Stimulated activated effector memory CD8-positive, alpha-beta T cell treated with anti-CD3 and anti-CD28 coated beads, Interleukin-12 subunit alpha, Interleukin-12 subunit beta, amount 100 ng/mL, for 72 hours (primary cell): ENCODE data around the gene ADCYAP1R1.
A peak's percentile ranks its signal among the peaks of the same experiment; 100 is the strongest.

Source experiments
- ATAC-seq: fragments of 150-1000 bp; cut with Tn5 transposase; 2 replicates; pipeline ENCODE4 v1.10.0; 2021
- DNase-seq, 2 donors: peaks; one replicate each; pipeline ENCODE4 v3.0.0; 2021 to 2022; ENCODE audit warnings: low spot score in 2 of 2
- H3K27ac Mint-ChIP-seq: one replicate; pipeline ENCODE4 v1.8.0; 2022; ENCODE audit warnings: mild to moderate bottlenecking, mixed read lengths
- H3K36me3 Mint-ChIP-seq: one replicate; pipeline ENCODE4 v1.8.0; 2022; ENCODE audit warnings: mild to moderate bottlenecking, mixed read lengths
- H3K4me1 Mint-ChIP-seq: one replicate; pipeline ENCODE4 v1.8.0; 2022; ENCODE audit warnings: mixed read lengths
- H3K4me3 Mint-ChIP-seq: one replicate; pipeline ENCODE4 v1.8.0; 2022; ENCODE audit warnings: mild to moderate bottlenecking, mixed read lengths
- H3K9me3 Mint-ChIP-seq: one replicate; pipeline ENCODE4 v1.8.0; 2022; ENCODE audit warnings: mixed read lengths

ADCYAP1R1 gene

DNA sequence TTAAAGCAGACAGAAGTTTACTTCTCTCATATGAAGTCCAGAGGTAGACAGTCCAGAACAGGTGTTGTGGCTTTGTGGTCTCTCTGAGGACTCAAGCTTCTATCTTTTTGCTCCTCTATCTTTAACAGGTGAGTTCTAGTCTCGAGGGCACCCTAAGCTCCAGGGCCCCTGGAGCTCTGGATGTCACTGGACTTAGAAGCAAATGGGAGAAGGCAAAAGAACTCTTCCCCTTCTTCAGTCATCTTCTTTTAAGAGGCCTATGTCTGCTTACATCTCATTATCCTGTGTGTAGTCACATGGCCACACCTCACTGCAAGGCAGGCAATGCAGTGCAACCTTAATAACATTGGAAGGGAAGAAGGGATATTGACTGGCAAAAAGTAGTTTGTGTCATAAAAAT is 61.6 kb downstream of the ADCYAP1R1 start:
- Mint-ChIP-seq H3K36me3 (no peaks in the 10 kb centered on the region), H3K4me1 (no peaks in the 10 kb centered on the region), H3K27ac (no peak overlapping the region), H3K9me3 (no peaks in the 10 kb centered on the region), H3K4me3 (no peak overlapping the region)
- ATAC-seq (no peak), DNase-seq (no peak)

DNA sequence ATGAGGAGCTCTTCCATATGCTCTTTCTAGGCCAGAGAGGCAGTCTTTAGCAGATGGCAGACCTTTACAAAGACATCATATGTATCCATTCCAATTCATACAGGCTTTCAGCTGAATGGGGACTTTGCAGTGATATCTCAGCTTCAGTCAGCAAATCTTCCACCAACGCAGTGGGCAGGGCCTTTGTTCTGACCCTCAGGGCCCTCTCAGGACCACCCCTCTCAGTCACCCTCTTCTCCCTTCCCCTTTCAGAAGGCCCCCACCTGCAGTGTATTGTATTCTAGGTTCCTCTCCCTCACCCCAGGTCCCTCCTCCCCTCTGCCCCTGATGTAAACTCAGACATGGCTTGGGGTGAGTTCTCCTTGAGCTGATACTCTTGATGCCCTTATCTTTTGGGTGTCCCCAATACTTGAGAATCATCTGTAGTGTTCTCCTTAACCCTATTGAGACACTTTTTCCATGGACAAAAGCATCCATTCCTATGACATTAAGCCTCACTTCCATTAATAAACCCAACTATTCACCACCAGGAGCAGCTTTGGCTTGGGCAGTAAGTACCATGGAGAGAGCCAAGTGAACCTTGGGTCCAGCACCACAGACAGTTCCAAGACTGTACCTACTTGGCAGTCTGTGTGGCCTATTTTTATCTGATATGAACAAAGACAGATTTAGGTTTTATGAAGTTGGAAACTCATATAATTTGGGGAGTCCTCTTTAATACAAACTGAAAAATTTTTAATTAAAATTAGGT is 62.7 kb downstream of the ADCYAP1R1 start:
- no peak overlapping the region for H3K27ac Mint-ChIP-seq
- no peaks in the 10 kb centered on the region for H3K4me1 Mint-ChIP-seq
- H3K4me3 Mint-ChIP-seq, result no peak overlapping the region
- H3K36me3 Mint-ChIP-seq, result no peaks in the 10 kb centered on the region
- no peak for ATAC-seq
- no peak for DNase-seq
- H3K9me3 Mint-ChIP-seq, result no peaks in the 10 kb centered on the region

DNA sequence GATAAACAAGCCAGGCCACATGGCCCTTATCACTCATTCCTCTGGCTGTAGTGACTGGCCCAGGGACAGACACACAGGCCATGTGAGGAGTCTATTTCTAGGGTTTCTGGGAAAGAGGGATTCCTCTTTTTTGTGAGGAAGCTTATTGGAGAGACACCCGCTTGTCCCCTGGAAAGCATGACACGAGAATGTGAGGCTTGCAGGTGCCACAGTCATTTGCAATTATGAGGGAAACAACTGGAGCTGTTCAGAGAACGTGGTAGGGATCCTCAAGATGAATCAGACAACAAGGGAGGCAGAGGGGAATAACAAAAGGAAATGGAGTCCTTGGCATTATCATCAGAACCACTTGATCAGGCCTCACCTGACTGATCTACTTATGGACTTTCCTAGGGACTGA is 64.5 kb downstream of the ADCYAP1R1 start:
- no peaks in the 10 kb centered on the region for H3K4me1 Mint-ChIP-seq
- no peaks in the 10 kb centered on the region for H3K9me3 Mint-ChIP-seq
- no peaks in the 10 kb centered on the region for H3K36me3 Mint-ChIP-seq
- no peak overlapping the region for H3K27ac Mint-ChIP-seq
- H3K4me3 Mint-ChIP-seq, result no peak overlapping the region
- ATAC-seq (no peak), DNase-seq (no peak)

- no peak overlapping the region for H3K27ac Mint-ChIP-seq
- no peaks in the 10 kb centered on the region for H3K9me3 Mint-ChIP-seq
- H3K4me1 Mint-ChIP-seq, result no peaks in the 10 kb centered on the region
- no peaks in the 10 kb centered on the region for H3K36me3 Mint-ChIP-seq
- no peak overlapping the region for H3K4me3 Mint-ChIP-seq
- DNase-seq, result peak in 1 of 2 donors; percentile 25
- ATAC-seq, result no peak
Measured at GRCh38 chr7:31119249-31119648, 67.1 kb downstream of the ADCYAP1R1 start.

DNA sequence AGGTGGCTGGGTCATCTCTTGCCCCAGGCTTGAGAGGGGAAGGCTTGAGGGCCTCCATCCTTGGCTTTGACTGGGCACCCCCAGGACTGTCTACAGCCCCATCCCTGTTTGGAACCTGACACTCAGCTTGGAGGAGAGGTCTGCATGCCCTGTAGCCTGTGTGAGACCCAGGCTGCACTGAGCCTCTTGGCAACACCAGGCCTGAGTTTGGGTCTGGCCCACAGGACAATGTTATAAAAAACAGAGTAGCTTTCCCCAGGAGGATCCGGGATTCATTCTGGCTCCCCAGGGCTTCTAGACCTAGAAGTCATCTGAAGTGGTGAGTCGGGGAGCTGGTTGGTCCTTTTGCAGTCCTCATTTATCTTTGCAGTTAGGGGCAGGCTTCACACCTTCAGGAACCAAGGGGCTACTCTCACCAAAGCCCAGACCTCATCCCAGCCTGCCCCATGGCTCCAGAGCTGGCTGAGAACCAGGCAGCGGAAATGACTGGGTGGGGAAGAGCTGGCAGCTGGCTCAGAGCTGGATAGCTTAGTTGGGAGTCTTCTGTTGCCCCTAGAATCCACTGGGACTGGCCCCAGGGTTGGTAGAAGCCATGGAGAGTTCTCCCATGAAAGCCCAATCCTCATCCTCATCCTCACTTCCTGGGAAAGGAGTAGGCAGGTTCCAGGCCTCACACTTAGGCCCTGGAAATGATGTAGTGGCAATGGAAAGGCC is 68.8 kb downstream of the ADCYAP1R1 start:
- DNase-seq (no peak), ATAC-seq (peak; percentile 50)
- no peaks in the 10 kb centered on the region for H3K4me1 Mint-ChIP-seq
- no peak overlapping the region for H3K4me3 Mint-ChIP-seq
- no peaks in the 10 kb centered on the region for H3K9me3 Mint-ChIP-seq
- no peak overlapping the region for H3K27ac Mint-ChIP-seq
- no peaks in the 10 kb centered on the region for H3K36me3 Mint-ChIP-seq

- ATAC-seq, result no peak
- Mint-ChIP-seq H3K36me3 (no peaks in the 10 kb centered on the region), H3K9me3 (no peaks in the 10 kb centered on the region), H3K4me3 (no peak overlapping the region), H3K27ac (no peak overlapping the region), H3K4me1 (no peaks in the 10 kb centered on the region)
- DNase-seq, result no peak
Measured at GRCh38 chr7:31121601-31122000, 69.5 kb downstream of the ADCYAP1R1 start.

DNA sequence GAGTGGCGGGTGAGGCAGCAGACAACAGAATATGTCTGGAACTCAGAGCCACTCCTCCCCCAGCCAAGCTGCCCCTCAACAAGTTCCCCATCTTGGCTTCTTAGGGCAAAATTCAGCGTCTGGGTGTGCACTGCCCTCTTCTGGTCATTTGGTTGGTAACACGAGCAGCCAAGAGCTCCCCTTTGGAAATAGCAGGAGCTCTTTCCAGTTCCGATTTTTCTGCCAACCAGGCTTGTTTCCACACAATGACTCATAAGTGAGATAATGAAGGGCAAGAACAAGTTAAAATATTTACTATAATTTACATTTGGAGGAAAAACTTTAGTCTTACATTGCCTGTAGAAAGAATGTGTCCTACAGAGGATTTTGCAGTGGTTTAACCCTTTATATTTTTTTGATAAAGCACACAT is 70.5 kb downstream of the ADCYAP1R1 start:
- H3K4me1 Mint-ChIP-seq, result no peaks in the 10 kb centered on the region
- ATAC-seq (no peak), DNase-seq (no peak)
- no peak overlapping the region for H3K27ac Mint-ChIP-seq
- no peaks in the 10 kb centered on the region for H3K9me3 Mint-ChIP-seq
- H3K4me3 Mint-ChIP-seq, result no peak overlapping the region
- H3K36me3 Mint-ChIP-seq, result no peaks in the 10 kb centered on the region

- H3K27ac Mint-ChIP-seq, result no peak overlapping the region
- H3K4me1 Mint-ChIP-seq, result no peaks in the 10 kb centered on the region
- no peak for DNase-seq
- no peaks in the 10 kb centered on the region for H3K36me3 Mint-ChIP-seq
- H3K9me3 Mint-ChIP-seq, result no peaks in the 10 kb centered on the region
- ATAC-seq, result no peak
- H3K4me3 Mint-ChIP-seq, result no peak overlapping the region
Measured at GRCh38 chr7:31123321-31123720, 71.2 kb downstream of the ADCYAP1R1 start.

GRCh38 chr7:31123726-31124125 is 71.6 kb downstream of the ADCYAP1R1 start:
- Mint-ChIP-seq H3K36me3 (no peaks in the 10 kb centered on the region), H3K9me3 (no peaks in the 10 kb centered on the region), H3K4me3 (no peak overlapping the region), H3K4me1 (no peaks in the 10 kb centered on the region), H3K27ac (no peak overlapping the region)
- DNase-seq (no peak), ATAC-seq (no peak)

GRCh38 chr7:31125171-31125570 is 73.1 kb downstream of the ADCYAP1R1 start:
- Mint-ChIP-seq H3K27ac (no peak overlapping the region), H3K9me3 (no peaks in the 10 kb centered on the region), H3K4me3 (no peak overlapping the region), H3K4me1 (no peaks in the 10 kb centered on the region), H3K36me3 (no peaks in the 10 kb centered on the region)
- DNase-seq (no peak), ATAC-seq (no peak)

- no peaks in the 10 kb centered on the region for H3K9me3 Mint-ChIP-seq
- DNase-seq (no peak), ATAC-seq (no peak)
- no peak overlapping the region for H3K27ac Mint-ChIP-seq
- H3K4me1 Mint-ChIP-seq, result no peaks in the 10 kb centered on the region
- no peak overlapping the region for H3K4me3 Mint-ChIP-seq
- no peaks in the 10 kb centered on the region for H3K36me3 Mint-ChIP-seq
Measured at GRCh38 chr7:31126976-31127375, 74.9 kb downstream of the ADCYAP1R1 start.

DNA sequence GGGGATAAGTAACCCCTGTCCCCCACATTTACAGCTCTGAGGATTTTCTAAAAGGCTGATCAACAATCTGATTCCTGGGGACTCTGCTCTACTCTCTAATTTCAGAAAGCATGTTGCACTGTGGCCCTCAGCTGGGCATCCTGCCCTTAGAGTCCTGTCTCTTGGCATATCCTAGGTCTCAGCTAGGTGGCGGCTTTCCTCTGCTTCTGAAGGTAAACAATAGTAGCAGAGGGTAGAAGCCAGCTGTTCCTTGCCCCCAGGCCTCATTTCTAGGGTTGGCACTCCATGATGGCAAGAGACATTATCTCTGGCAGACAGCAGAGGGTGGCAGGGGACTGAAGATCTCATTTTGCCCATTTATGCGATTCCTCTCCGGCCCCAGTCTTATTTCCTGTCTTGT is 77.0 kb downstream of the ADCYAP1R1 start:
- no peaks in the 10 kb centered on the region for H3K9me3 Mint-ChIP-seq
- ATAC-seq (no peak), DNase-seq (no peak)
- H3K27ac Mint-ChIP-seq, result no peak overlapping the region
- no peaks in the 10 kb centered on the region for H3K36me3 Mint-ChIP-seq
- H3K4me3 Mint-ChIP-seq, result no peak overlapping the region
- no peaks in the 10 kb centered on the region for H3K4me1 Mint-ChIP-seq

- H3K27ac Mint-ChIP-seq, result no peak overlapping the region
- peaks cover 8% of the 10 kb centered on the region for H3K4me1 Mint-ChIP-seq
- H3K4me3 Mint-ChIP-seq, result no peak overlapping the region
- no peak for DNase-seq
- H3K36me3 Mint-ChIP-seq, result no peaks in the 10 kb centered on the region
- no peak for ATAC-seq
- H3K9me3 Mint-ChIP-seq, result no peaks in the 10 kb centered on the region
Measured at GRCh38 chr7:31133497-31133896, 81.4 kb downstream of the ADCYAP1R1 start.

DNA sequence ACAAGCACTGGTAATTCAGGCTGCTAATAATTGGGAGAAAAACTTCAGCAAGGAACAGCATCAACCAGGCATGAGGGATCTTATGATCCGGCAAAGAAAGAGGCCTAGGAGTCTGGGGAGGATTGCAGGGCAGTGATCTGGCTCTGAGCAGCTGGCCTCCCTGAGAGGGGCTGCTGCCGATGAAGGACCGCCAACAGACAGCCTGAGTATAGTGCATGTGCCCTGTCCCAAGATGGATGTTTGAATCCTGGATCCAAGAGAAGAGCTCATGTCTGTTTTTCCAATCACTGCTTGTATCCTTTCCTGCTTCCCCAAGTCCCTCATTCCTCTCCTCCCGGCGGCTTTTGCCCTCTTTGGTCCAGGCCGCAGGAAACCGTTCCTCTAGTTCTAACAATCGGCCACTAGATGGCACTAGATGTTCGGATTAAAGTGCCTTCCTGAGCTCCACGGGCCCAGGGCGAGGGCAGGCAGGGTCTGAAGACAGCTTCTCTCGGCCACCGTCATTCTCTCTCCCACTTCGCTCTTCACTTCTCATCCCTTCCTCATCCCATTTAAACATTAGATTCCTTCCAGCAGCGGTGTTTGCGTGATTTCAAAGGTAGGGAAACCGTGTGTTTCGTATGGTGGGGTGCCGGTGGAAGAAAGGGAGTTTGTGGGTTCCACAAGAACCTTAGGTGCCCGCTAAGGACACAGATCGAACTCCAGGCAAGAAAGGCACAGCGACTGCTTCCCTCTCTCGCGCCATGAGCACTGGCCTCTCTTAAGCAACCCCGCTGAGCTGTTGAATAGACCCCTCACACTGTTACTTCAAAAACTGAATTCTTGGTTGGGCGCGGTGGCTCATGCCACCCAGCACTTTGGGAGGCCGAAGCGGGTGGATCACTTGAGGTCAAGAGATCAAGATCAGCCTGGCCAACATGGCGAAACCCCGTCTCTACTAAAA is 82.4 kb downstream of the ADCYAP1R1 start:
- ATAC-seq, result peak; percentile 61
- peak in 1 of 2 donors; percentile 65 for DNase-seq
- no peak overlapping the region for H3K27ac Mint-ChIP-seq
- H3K4me3 Mint-ChIP-seq, result no peak overlapping the region
- no peaks in the 10 kb centered on the region for H3K36me3 Mint-ChIP-seq
- no peaks in the 10 kb centered on the region for H3K9me3 Mint-ChIP-seq
- peaks cover 8% of the 10 kb centered on the region for H3K4me1 Mint-ChIP-seq

- H3K36me3 Mint-ChIP-seq, result no peaks in the 10 kb centered on the region
- H3K4me1 Mint-ChIP-seq, result peaks cover 8% of the 10 kb centered on the region
- no peak overlapping the region for H3K4me3 Mint-ChIP-seq
- H3K27ac Mint-ChIP-seq, result no peak overlapping the region
- H3K9me3 Mint-ChIP-seq, result no peaks in the 10 kb centered on the region
- DNase-seq, result no peak
- ATAC-seq, result no peak
Measured at GRCh38 chr7:31137234-31137633, 85.1 kb downstream of the ADCYAP1R1 start.
